ENCODE measurements around the gene PTK6.

GRCh38 chr20:63520504-63520933, 16.7 kb downstream of the PTK6 start, which contains the start of gene PPDPF:
- TF ChIP-seq EZH2 (IDR thresholded peaks at IDR 0.05) (no peak), POLR2AphosphoS5 (IDR thresholded peaks at IDR 0.05; ENCODE audit: borderline replicate concordance, low read depth, low read length) (peak; percentile 78), FOXP2 (optimal IDR thresholded peaks at IDR 0.05; ENCODE audit: control extremely low read depth, extremely low read length, insufficient read depth) (no peak)
